KMS-11 (cell line): ENCODE results near the gene SLC9A9.

ENCODE experiments used
- H2AFZ ChIP-seq: fragments of 200-600 bp; sonication (generic); 2 replicates; pipeline ENCODE4 v1.6.1; 2016; ENCODE audit warnings: antibody characterized with exemption, mixed run types, low read depth
- H3K27ac ChIP-seq: fragments of 200-600 bp; sonication (generic); 2 replicates; pipeline ENCODE4 v1.6.1; 2016; ENCODE audit warnings: mild to moderate bottlenecking, mixed run types
- H3K27me3 ChIP-seq: fragments of 200-600 bp; sonication (generic); 2 replicates; pipeline ENCODE4 v1.6.1; 2017; ENCODE audit warnings: mild to moderate bottlenecking, low read depth, mixed run types, moderate library complexity; ENCODE audit not compliant: insufficient read depth
- H3K36me3 ChIP-seq: fragments of 200-600 bp; sonication (generic); 2 replicates; pipeline ENCODE4 v1.6.1; 2017; ENCODE audit warnings: mild to moderate bottlenecking, mixed run types; ENCODE audit not compliant: insufficient read depth
- H3K4me1 ChIP-seq: fragments of 200-600 bp; sonication (generic); 2 replicates; pipeline ENCODE4 v1.6.1; 2016; ENCODE audit warnings: mild to moderate bottlenecking, low read depth, mixed run types; ENCODE audit not compliant: poor library complexity, severe bottlenecking
- H3K4me2 ChIP-seq: fragments of 200-600 bp; sonication (generic); 2 replicates; pipeline ENCODE4 v1.7.0; 2016; ENCODE audit warnings: mild to moderate bottlenecking, mixed run types
- H3K4me3 ChIP-seq: fragments of 200-600 bp; sonication (generic); IDR thresholded peaks from 2 replicates; pipeline ENCODE4 v1.6.1; 2017; ENCODE audit warnings: low read depth, low read length, mixed read lengths; ENCODE audit not compliant: insufficient read depth
- H3K79me2 ChIP-seq: fragments of 200-600 bp; sonication (generic); 2 replicates; pipeline ENCODE4 v1.6.1; 2016; ENCODE audit warnings: low read depth, mixed run types; ENCODE audit not compliant: insufficient read depth
- H3K9ac ChIP-seq: fragments of 200-600 bp; sonication (generic); 2 replicates; pipeline ENCODE4 v1.6.1; 2016; ENCODE audit warnings: mild to moderate bottlenecking, mixed run types
- H4K20me1 ChIP-seq: fragments of 200-600 bp; sonication (generic); 2 replicates; pipeline ENCODE4 v1.6.1; 2016; ENCODE audit warnings: mild to moderate bottlenecking, mixed run types; ENCODE audit not compliant: insufficient read depth
- TF ChIP-seq, protein P1 (sequence below): fragments of 200-600 bp; sonication (generic); conservative IDR thresholded peaks from 2 replicates; pipeline ENCODE4 v1.6.1; 2017; ENCODE audit warnings: low read depth, mild to moderate bottlenecking, antibody characterized with exemption, low read length, moderate library complexity, mixed read lengths

The SLC9A9 gene

DNA sequence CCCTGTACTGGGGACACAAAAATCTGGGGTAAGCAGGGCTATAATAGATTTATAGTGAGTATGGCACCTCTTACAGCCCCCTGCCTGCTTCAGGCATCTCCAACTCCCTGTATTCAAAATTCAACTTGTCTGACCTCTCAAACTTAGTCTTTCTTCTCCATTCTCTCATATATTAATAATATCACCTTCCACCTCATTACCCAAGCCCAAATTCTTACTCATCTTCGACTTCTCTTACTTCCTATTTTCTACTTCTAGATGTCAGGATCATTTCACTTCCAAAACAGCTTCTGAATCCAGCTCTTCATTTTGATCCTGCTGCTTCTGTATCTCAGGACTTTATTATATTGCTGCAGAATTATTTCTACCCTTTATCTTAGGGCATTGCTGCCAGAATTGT is 438.0 kb downstream of the SLC9A9 start:
- Histone ChIP-seq H3K27ac (no peak overlapping the region), H3K36me3 (no peaks in the 10 kb centered on the region), H3K4me2 (no peak overlapping the region), H3K4me1 (no peaks in the 10 kb centered on the region), H3K9ac (no peak overlapping the region), H4K20me1 (no peaks in the 10 kb centered on the region), H3K27me3 (no peaks in the 10 kb centered on the region), H2AFZ (no peak overlapping the region), H3K4me3 (no peak overlapping the region), H3K79me2 (no peaks in the 10 kb centered on the region)
- TF ChIP-seq, protein P1, sequence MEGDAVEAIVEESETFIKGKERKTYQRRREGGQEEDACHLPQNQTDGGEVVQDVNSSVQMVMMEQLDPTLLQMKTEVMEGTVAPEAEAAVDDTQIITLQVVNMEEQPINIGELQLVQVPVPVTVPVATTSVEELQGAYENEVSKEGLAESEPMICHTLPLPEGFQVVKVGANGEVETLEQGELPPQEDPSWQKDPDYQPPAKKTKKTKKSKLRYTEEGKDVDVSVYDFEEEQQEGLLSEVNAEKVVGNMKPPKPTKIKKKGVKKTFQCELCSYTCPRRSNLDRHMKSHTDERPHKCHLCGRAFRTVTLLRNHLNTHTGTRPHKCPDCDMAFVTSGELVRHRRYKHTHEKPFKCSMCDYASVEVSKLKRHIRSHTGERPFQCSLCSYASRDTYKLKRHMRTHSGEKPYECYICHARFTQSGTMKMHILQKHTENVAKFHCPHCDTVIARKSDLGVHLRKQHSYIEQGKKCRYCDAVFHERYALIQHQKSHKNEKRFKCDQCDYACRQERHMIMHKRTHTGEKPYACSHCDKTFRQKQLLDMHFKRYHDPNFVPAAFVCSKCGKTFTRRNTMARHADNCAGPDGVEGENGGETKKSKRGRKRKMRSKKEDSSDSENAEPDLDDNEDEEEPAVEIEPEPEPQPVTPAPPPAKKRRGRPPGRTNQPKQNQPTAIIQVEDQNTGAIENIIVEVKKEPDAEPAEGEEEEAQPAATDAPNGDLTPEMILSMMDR = no peak

DNA sequence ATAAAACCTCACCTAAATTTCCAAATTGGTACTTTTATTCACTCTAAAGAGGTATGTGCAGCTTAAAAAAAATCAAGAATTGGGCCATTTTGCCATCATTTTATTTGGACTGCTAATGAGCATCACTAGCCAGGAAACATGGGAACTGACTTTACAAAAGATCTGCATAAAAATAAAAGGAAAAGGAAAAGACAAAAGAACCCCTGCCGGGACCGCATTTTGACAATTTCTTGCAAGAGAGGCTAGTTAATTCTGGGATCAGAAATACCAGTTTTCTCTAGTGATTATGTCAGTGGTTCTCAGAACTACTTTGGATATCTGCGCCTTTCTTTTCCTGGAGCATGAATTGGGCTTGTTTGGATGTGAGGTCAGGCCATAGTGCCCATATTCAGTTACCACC is 439.5 kb downstream of the SLC9A9 start:
- Histone ChIP-seq H3K4me2 (no peak overlapping the region), H4K20me1 (no peaks in the 10 kb centered on the region), H3K9ac (no peak overlapping the region), H3K79me2 (no peaks in the 10 kb centered on the region), H3K4me1 (no peaks in the 10 kb centered on the region), H3K27me3 (no peaks in the 10 kb centered on the region), H3K36me3 (no peaks in the 10 kb centered on the region), H3K27ac (no peak overlapping the region), H2AFZ (no peak overlapping the region), H3K4me3 (no peak overlapping the region)
- TF ChIP-seq, protein P1 = no peak

DNA sequence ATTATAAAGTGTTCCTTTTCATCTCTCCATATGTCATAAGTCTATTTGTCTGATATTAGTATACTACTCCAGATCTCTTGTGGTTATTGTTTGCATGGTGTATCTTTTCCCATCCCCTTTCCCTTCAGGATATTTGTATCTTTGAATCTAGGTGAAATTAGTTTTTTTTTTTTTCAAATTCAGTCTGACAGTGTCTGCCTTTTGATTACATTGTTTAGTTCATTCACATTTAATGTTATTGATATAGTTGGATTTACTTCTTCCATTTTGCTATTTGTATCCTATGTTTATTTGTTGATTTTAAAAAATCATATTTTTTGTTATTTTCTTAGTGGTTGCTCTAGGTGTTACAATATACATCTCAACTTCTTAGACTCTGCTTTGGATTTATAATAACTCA is 445.7 kb downstream of the SLC9A9 start:
- Histone ChIP-seq H3K27ac (no peak overlapping the region), H3K36me3 (no peaks in the 10 kb centered on the region), H4K20me1 (no peaks in the 10 kb centered on the region), H3K9ac (no peak overlapping the region), H3K4me1 (no peaks in the 10 kb centered on the region), H3K79me2 (no peaks in the 10 kb centered on the region), H2AFZ (no peak overlapping the region), H3K4me2 (no peak overlapping the region), H3K4me3 (no peak overlapping the region), H3K27me3 (no peaks in the 10 kb centered on the region)
- TF ChIP-seq, protein P1 = no peak

DNA sequence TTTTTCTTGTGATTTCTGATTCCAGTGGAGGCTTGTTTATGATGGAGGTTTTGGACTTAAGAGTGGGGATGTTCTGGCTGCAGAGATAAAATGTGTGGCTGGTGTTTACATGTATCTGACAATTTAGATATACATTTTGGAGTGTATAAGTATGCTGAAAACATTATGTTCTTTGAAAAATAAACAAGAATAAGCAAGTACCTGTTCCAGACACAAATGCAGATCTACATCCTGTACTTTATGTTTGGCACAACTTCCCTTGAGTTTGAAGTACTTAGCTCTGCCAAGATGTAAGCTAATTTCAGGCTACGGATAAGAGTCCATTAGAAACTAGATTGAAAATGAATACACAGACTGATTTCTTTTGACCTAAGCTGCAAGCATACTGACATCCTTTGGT is 451.5 kb downstream of the SLC9A9 start:
- Histone ChIP-seq H3K79me2 (no peaks in the 10 kb centered on the region), H3K4me3 (no peak overlapping the region)

More for the DNA sequence above, 451.5 kb downstream of the SLC9A9 start:
- no peaks in the 10 kb centered on the region for H3K4me1 ChIP-seq
- no peak overlapping the region for H3K4me2 ChIP-seq
- H3K27ac ChIP-seq = no peak overlapping the region
- H3K36me3 ChIP-seq = no peaks in the 10 kb centered on the region
- H3K9ac ChIP-seq = no peak overlapping the region
- no peak overlapping the region for H2AFZ ChIP-seq
- no peaks in the 10 kb centered on the region for H3K27me3 ChIP-seq
- H4K20me1 ChIP-seq = no peaks in the 10 kb centered on the region
- TF ChIP-seq, protein P1 = no peak
